GM23338 (cell line): ENCODE results near the gene CFAP410. TPM values are rescaled to one million over a fixed set of nuclear protein-coding genes. Genes with fewer than 3 reads are reported as not detected.

Source experiments
- ATAC-seq: fragments of 200-7000 bp; cut with Tn5 transposase; 3 replicates; pipeline ENCODE4 v1.9.1; 2020
- DNase-seq: peaks from one replicate; pipeline ENCODE4 v3.0.0-alpha.2; 2015; ENCODE audit warnings: low spot score
- H2AFZ ChIP-seq: fragments of 200-600 bp; sonication (generic); 2 replicates; pipeline ENCODE4 v1.8.0; 2016; ENCODE audit warnings: antibody characterized with exemption, mild to moderate bottlenecking, moderate library complexity
- H3F3A ChIP-seq: fragments of 200-600 bp; sonication (generic); replicated peaks from 2 replicates; pipeline ENCODE4 v1.8.0; 2017; ENCODE audit warnings: antibody characterized with exemption, mixed run types, low read depth
- H3K27ac ChIP-seq: fragments of 200-600 bp; sonication (generic); 2 replicates; pipeline ENCODE4 v1.6.1; 2016; ENCODE audit warnings: low read depth
- H3K27me3 ChIP-seq: fragments of 200-600 bp; sonication (generic); 2 replicates; pipeline ENCODE4 v1.8.0; 2016; ENCODE audit warnings: mild to moderate bottlenecking, mixed run types, moderate library complexity; ENCODE audit not compliant: insufficient read depth
- H3K36me3 ChIP-seq: fragments of 200-600 bp; sonication (generic); 2 replicates; pipeline ENCODE4 v1.8.0; 2016; ENCODE audit warnings: mild to moderate bottlenecking; ENCODE audit not compliant: insufficient read depth
- H3K4me1 ChIP-seq: fragments of 200-600 bp; sonication (generic); 2 replicates; pipeline ENCODE4 v1.8.0; 2016; ENCODE audit warnings: mild to moderate bottlenecking, moderate library complexity; ENCODE audit not compliant: insufficient read depth
- H3K4me2 ChIP-seq: fragments of 200-600 bp; sonication (generic); 2 replicates; pipeline ENCODE4 v1.7.1; 2017; ENCODE audit warnings: mixed run types
- H3K4me3 ChIP-seq: fragments of 200-600 bp; sonication (generic); 2 replicates; pipeline ENCODE4 v1.6.1; 2016; ENCODE audit warnings: mixed run types
- H3K79me2 ChIP-seq: fragments of 200-600 bp; sonication (generic); replicated peaks from 2 replicates; pipeline ENCODE4 v1.8.0; 2017; ENCODE audit warnings: mild to moderate bottlenecking; ENCODE audit not compliant: insufficient read depth
- H3K9me2 ChIP-seq: fragments of 200-600 bp; sonication (generic); 2 replicates; pipeline ENCODE4 v1.8.0; 2017; ENCODE audit not compliant: insufficient read depth
- H4K20me1 ChIP-seq: fragments of 200-600 bp; sonication (generic); replicated peaks from 2 replicates; pipeline ENCODE4 v1.8.0; 2017; ENCODE audit warnings: mild to moderate bottlenecking; ENCODE audit not compliant: insufficient read depth
- H3K27ac Mint-ChIP-seq: 2 replicates; pipeline ENCODE4 v1.8.0; 2020; ENCODE audit warnings: inconsistent platforms, mild to moderate bottlenecking, moderate library complexity, mixed read lengths
- H3K27me3 Mint-ChIP-seq: 3 replicates; pipeline ENCODE4 v1.8.0; 2022; ENCODE audit warnings: low read depth, mild to moderate bottlenecking, moderate library complexity, mixed read lengths, inconsistent platforms; ENCODE audit not compliant: insufficient read depth, poor library complexity
- H3K36me3 Mint-ChIP-seq: 3 replicates; pipeline ENCODE4 v1.8.0; 2021; ENCODE audit warnings: low read depth, mild to moderate bottlenecking, inconsistent platforms, moderate library complexity, mixed read lengths
- H3K4me1 Mint-ChIP-seq: 3 replicates; pipeline ENCODE4 v1.8.0; 2020; ENCODE audit warnings: mild to moderate bottlenecking, inconsistent platforms, mixed read lengths
- H3K4me3 Mint-ChIP-seq: 3 replicates; pipeline ENCODE4 v1.8.0; 2021; ENCODE audit warnings: moderate library complexity, mild to moderate bottlenecking, inconsistent platforms, mixed read lengths
- H3K9me3 Mint-ChIP-seq: 3 replicates; pipeline ENCODE4 v1.8.0; 2020; ENCODE audit warnings: moderate library complexity, mild to moderate bottlenecking, inconsistent platforms, mixed read lengths
- CREB1 ChIP-seq: fragments of 250-450 bp; sonication (Bioruptor Pico); IDR thresholded peaks from 2 replicates; pipeline ENCODE4 v1.5.0; 2020; ENCODE audit warnings: low read depth, mild to moderate bottlenecking, moderate library complexity
- EZH2 ChIP-seq: fragments of 200-600 bp; sonication (generic); IDR thresholded peaks from one replicate; pipeline ENCODE4 v1.8.0; 2017; ENCODE audit warnings: antibody characterized with exemption, mild to moderate bottlenecking, low read depth; ENCODE audit not compliant: unreplicated experiment
- EZH2phosphoT487 ChIP-seq: fragments of 200-600 bp; sonication (generic); IDR thresholded peaks from one replicate; pipeline ENCODE4 v1.8.1; 2018; ENCODE audit warnings: antibody characterized with exemption; ENCODE audit not compliant: unreplicated experiment
- JUNB ChIP-seq: IDR thresholded peaks from one replicate; pipeline ENCODE4 v1.6.1; 2016; ENCODE audit warnings: antibody characterized with exemption; ENCODE audit not compliant: unreplicated experiment
- NANOG ChIP-seq: IDR thresholded peaks from 2 replicates; pipeline ENCODE4 v1.6.1; 2016; ENCODE audit warnings: antibody characterized with exemption, borderline replicate concordance
- POLR2AphosphoS5 ChIP-seq: IDR thresholded peaks from 2 replicates; pipeline ENCODE4 v1.6.1; 2016; ENCODE audit warnings: antibody characterized with exemption, low read depth
- STAT1 ChIP-seq: IDR thresholded peaks from one replicate; pipeline ENCODE4 v1.6.1; 2016; ENCODE audit warnings: antibody characterized with exemption; ENCODE audit not compliant: unreplicated experiment
- ZNF114 ChIP-seq: fragments of 250-450 bp; sonication (Bioruptor Pico); IDR thresholded peaks from 2 replicates; pipeline ENCODE4 v1.5.0; 2020; ENCODE audit warnings: mild to moderate bottlenecking, moderate library complexity
- ZNF331 ChIP-seq: fragments of 250-450 bp; sonication (Bioruptor Pico); IDR thresholded peaks from 2 replicates; pipeline ENCODE4 v1.5.0; 2020; ENCODE audit warnings: low read depth, mild to moderate bottlenecking, moderate library complexity
- polyA plus RNA-seq: library from polyadenylated mRNA; unstranded; fragments of >200 nt; fragmentation: Nextera tagmentation; extraction: Ambion mirVana; gene quantifications from 2 replicates; pipeline ENCODE4 v1.2.1, GENCODE V29; 2016
- total RNA-seq: library from RNA; depleted of rRNA; stranded (reverse); fragments of >200 nt; shearing (Covaris generic); gene quantifications from 2 replicates; pipeline ENCODE4 v1.2.3, GENCODE V29; 2014
- TF ChIP-seq, protein P1 (sequence below), 2 experiments: fragments of 200-600 bp in 1 of 2; sonication (generic) in 1 of 2; conservative IDR thresholded peaks; 2 replicates each; pipeline versions ENCODE4 v1.5.1 to v1.6.1; 2016 to 2017; ENCODE audit warnings: antibody characterized with exemption in 2 of 2, low read depth in 2 of 2, mild to moderate bottlenecking in 2 of 2, moderate library complexity in 1 of 2
- TF ChIP-seq, protein P2 (sequence below): IDR thresholded peaks from 2 replicates; pipeline ENCODE4 v1.6.1; 2016; ENCODE audit warnings: antibody characterized with exemption
- TF ChIP-seq, protein P3 (sequence below): IDR thresholded peaks from one replicate; pipeline ENCODE4 v1.6.1; 2018; ENCODE audit warnings: antibody characterized with exemption; ENCODE audit not compliant: unreplicated experiment
- TF ChIP-seq, protein P4 (sequence below): fragments of 250-450 bp; sonication (Bioruptor Pico); IDR thresholded peaks from 2 replicates; pipeline ENCODE4 v1.5.0; 2020; ENCODE audit warnings: mild to moderate bottlenecking, moderate library complexity

Gene CFAP410
- total and polyA plus RNA-seq, 2 experiments from 2014 or later = 11.0 to 24.0 TPM

DNA sequence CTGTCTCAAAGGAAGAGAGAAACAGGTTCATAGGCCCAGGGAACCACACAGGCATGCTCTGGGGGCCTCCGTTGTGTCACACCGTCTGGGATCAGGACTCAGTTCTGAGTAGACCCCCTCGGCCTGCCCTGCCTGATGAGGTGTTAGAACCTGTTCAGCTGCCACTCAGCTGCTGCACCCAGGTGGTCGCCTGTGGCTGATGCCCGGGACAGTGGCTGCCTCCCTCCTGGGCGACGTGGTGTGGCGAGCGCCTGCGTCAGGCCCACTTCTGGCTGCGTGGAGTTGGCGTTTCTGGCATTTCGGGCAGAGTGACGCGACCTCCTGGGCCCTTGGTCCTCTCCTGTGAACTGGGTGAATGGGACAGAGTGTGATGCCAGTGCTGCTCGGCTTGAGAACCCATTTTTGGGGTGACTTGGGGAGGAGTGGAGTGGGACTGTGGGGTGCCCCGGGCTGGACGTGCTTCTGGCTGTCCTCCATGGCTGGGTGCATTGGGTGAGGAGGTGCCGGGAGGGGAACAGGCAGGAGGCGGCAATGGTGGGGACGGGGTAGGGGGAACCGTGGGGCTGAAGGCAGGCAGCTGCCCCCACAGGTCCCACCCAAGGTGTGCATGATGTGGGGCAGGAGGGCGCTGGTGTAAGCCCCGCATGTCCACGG lies 10.8 kb downstream of the CFAP410 start:
- Histone ChIP-seq H3K4me2 (no peak overlapping the region), H3K4me3 (no peak overlapping the region), H3K4me1 (no peaks in the 10 kb centered on the region), H2AFZ (no peak overlapping the region), H3K36me3 (no peaks in the 10 kb centered on the region), H4K20me1 (no peaks in the 10 kb centered on the region), H3K27ac (no peak overlapping the region), H3K9me2 (no peaks in the 10 kb centered on the region), H3K27me3 (no peaks in the 10 kb centered on the region), H3K79me2 (no peaks in the 10 kb centered on the region), H3F3A (no peaks in the 10 kb centered on the region)
- DNase-seq = no peak
- no peaks in the 10 kb centered on the region for H3K4me1 Mint-ChIP-seq
- H3K9me3 Mint-ChIP-seq = no peaks in the 10 kb centered on the region
- H3K36me3 Mint-ChIP-seq = no peaks in the 10 kb centered on the region; the same call in 2 of the 3 replicates
- TF ChIP-seq STAT1 = no peak
- TF ChIP-seq POLR2AphosphoS5 = no peak
- TF ChIP-seq, protein P1, sequence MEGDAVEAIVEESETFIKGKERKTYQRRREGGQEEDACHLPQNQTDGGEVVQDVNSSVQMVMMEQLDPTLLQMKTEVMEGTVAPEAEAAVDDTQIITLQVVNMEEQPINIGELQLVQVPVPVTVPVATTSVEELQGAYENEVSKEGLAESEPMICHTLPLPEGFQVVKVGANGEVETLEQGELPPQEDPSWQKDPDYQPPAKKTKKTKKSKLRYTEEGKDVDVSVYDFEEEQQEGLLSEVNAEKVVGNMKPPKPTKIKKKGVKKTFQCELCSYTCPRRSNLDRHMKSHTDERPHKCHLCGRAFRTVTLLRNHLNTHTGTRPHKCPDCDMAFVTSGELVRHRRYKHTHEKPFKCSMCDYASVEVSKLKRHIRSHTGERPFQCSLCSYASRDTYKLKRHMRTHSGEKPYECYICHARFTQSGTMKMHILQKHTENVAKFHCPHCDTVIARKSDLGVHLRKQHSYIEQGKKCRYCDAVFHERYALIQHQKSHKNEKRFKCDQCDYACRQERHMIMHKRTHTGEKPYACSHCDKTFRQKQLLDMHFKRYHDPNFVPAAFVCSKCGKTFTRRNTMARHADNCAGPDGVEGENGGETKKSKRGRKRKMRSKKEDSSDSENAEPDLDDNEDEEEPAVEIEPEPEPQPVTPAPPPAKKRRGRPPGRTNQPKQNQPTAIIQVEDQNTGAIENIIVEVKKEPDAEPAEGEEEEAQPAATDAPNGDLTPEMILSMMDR (conservative IDR thresholded peaks at IDR 0.05; ENCODE audit: low read depth in 2 of 2) = no peak
- TF ChIP-seq, protein P2, sequence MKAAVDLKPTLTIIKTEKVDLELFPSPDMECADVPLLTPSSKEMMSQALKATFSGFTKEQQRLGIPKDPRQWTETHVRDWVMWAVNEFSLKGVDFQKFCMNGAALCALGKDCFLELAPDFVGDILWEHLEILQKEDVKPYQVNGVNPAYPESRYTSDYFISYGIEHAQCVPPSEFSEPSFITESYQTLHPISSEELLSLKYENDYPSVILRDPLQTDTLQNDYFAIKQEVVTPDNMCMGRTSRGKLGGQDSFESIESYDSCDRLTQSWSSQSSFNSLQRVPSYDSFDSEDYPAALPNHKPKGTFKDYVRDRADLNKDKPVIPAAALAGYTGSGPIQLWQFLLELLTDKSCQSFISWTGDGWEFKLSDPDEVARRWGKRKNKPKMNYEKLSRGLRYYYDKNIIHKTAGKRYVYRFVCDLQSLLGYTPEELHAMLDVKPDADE = no peak
- TF ChIP-seq, protein P3, sequence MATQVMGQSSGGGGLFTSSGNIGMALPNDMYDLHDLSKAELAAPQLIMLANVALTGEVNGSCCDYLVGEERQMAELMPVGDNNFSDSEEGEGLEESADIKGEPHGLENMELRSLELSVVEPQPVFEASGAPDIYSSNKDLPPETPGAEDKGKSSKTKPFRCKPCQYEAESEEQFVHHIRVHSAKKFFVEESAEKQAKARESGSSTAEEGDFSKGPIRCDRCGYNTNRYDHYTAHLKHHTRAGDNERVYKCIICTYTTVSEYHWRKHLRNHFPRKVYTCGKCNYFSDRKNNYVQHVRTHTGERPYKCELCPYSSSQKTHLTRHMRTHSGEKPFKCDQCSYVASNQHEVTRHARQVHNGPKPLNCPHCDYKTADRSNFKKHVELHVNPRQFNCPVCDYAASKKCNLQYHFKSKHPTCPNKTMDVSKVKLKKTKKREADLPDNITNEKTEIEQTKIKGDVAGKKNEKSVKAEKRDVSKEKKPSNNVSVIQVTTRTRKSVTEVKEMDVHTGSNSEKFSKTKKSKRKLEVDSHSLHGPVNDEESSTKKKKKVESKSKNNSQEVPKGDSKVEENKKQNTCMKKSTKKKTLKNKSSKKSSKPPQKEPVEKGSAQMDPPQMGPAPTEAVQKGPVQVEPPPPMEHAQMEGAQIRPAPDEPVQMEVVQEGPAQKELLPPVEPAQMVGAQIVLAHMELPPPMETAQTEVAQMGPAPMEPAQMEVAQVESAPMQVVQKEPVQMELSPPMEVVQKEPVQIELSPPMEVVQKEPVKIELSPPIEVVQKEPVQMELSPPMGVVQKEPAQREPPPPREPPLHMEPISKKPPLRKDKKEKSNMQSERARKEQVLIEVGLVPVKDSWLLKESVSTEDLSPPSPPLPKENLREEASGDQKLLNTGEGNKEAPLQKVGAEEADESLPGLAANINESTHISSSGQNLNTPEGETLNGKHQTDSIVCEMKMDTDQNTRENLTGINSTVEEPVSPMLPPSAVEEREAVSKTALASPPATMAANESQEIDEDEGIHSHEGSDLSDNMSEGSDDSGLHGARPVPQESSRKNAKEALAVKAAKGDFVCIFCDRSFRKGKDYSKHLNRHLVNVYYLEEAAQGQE = no peak
- no peak for TF ChIP-seq EZH2phosphoT487
- no peak for TF ChIP-seq CREB1 (CRISPR knock-in tag)
- no peak for TF ChIP-seq NANOG
- no peak for TF ChIP-seq ZNF331
- no peak for TF ChIP-seq EZH2
- TF ChIP-seq JUNB = no peak
- TF ChIP-seq, protein P4, sequence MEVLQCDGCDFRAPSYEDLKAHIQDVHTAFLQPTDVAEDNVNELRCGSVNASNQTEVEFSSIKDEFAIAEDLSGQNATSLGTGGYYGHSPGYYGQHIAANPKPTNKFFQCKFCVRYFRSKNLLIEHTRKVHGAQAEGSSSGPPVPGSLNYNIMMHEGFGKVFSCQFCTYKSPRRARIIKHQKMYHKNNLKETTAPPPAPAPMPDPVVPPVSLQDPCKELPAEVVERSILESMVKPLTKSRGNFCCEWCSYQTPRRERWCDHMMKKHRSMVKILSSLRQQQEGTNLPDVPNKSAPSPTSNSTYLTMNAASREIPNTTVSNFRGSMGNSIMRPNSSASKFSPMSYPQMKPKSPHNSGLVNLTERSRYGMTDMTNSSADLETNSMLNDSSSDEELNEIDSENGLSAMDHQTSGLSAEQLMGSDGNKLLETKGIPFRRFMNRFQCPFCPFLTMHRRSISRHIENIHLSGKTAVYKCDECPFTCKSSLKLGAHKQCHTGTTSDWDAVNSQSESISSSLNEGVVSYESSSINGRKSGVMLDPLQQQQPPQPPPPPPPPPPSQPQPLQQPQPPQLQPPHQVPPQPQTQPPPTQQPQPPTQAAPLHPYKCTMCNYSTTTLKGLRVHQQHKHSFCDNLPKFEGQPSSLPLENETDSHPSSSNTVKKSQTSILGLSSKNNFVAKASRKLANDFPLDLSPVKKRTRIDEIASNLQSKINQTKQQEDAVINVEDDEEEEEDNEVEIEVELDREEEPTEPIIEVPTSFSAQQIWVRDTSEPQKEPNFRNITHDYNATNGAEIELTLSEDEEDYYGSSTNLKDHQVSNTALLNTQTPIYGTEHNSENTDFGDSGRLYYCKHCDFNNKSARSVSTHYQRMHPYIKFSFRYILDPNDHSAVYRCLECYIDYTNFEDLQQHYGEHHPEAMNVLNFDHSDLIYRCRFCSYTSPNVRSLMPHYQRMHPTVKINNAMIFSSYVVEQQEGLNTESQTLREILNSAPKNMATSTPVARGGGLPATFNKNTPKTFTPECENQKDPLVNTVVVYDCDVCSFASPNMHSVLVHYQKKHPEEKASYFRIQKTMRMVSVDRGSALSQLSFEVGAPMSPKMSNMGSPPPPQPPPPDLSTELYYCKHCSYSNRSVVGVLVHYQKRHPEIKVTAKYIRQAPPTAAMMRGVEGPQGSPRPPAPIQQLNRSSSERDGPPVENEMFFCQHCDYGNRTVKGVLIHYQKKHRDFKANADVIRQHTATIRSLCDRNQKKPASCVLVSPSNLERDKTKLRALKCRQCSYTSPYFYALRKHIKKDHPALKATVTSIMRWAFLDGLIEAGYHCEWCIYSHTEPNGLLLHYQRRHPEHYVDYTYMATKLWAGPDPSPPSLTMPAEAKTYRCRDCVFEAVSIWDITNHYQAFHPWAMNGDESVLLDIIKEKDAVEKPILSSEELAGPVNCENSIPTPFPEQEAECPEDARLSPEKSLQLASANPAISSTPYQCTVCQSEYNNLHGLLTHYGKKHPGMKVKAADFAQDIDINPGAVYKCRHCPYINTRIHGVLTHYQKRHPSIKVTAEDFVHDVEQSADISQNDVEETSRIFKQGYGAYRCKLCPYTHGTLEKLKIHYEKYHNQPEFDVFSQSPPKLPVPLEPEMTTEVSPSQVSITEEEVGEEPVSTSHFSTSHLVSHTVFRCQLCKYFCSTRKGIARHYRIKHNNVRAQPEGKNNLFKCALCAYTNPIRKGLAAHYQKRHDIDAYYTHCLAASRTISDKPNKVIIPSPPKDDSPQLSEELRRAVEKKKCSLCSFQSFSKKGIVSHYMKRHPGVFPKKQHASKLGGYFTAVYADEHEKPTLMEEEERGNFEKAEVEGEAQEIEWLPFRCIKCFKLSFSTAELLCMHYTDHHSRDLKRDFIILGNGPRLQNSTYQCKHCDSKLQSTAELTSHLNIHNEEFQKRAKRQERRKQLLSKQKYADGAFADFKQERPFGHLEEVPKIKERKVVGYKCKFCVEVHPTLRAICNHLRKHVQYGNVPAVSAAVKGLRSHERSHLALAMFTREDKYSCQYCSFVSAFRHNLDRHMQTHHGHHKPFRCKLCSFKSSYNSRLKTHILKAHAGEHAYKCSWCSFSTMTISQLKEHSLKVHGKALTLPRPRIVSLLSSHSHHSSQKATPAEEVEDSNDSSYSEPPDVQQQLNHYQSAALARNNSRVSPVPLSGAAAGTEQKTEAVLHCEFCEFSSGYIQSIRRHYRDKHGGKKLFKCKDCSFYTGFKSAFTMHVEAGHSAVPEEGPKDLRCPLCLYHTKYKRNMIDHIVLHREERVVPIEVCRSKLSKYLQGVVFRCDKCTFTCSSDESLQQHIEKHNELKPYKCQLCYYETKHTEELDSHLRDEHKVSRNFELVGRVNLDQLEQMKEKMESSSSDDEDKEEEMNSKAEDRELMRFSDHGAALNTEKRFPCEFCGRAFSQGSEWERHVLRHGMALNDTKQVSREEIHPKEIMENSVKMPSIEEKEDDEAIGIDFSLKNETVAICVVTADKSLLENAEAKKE (CRISPR knock-in tag) = no peak
- no peak for TF ChIP-seq ZNF114 (CRISPR knock-in tag)
- no peak overlapping the region for H3K27ac Mint-ChIP-seq
- ATAC-seq = no peak
- peaks cover 6% of the 10 kb centered on the region for H3K27me3 Mint-ChIP-seq
- H3K4me3 Mint-ChIP-seq = no peak overlapping the region
